Endodermal cell (in vitro differentiated cells): ENCODE measurements around the gene GNB2. TPM values are rescaled to one million over a fixed set of nuclear protein-coding genes. Genes with fewer than 3 reads are reported as not detected.

Source experiments
- DNase-seq: peaks from one replicate; pipeline ENCODE4 v3.0.0-alpha.2; 2017
- H3K27ac ChIP-seq: 2 replicates; pipeline ENCODE4 v1.5.1; 2013; ENCODE audit warnings: mild to moderate bottlenecking, low read depth, low read length, moderate library complexity
- H3K27me3 ChIP-seq: 2 replicates; pipeline ENCODE4 v1.6.1; 2013; ENCODE audit warnings: mild to moderate bottlenecking, low read length, moderate library complexity; ENCODE audit not compliant: insufficient read depth, control insufficient read depth, poor library complexity, severe bottlenecking
- H3K36me3 ChIP-seq: 2 replicates; pipeline ENCODE4 v1.7.0; 2013; ENCODE audit warnings: mild to moderate bottlenecking, low read length, moderate library complexity; ENCODE audit not compliant: control insufficient read depth, insufficient read depth
- H3K4me1 ChIP-seq: one replicate; pipeline ENCODE4 v1.7.0; 2013; ENCODE audit warnings: low read length; ENCODE audit not compliant: control insufficient read depth, insufficient read depth
- H3K4me3 ChIP-seq: 2 replicates; pipeline ENCODE4 v1.5.1; 2013; ENCODE audit warnings: mild to moderate bottlenecking, low read length, moderate library complexity
- H3K9ac ChIP-seq: 2 replicates; pipeline ENCODE4 v1.6.1; 2013; ENCODE audit warnings: mild to moderate bottlenecking, low read length, moderate library complexity; ENCODE audit not compliant: poor library complexity, severe bottlenecking; ENCODE audit errors: extremely low read depth
- H3K9me3 ChIP-seq: 2 replicates; pipeline ENCODE4 v1.6.1; 2013; ENCODE audit warnings: mild to moderate bottlenecking, low read length, moderate library complexity; ENCODE audit not compliant: control insufficient read depth
- H3K27ac Mint-ChIP-seq: 2 replicates; pipeline ENCODE4 v1.8.0; 2020; ENCODE audit warnings: mixed read lengths
- H3K27me3 Mint-ChIP-seq: 2 replicates; pipeline ENCODE4 v1.8.0; 2021; ENCODE audit warnings: mild to moderate bottlenecking, mixed read lengths; ENCODE audit not compliant: insufficient read depth
- H3K36me3 Mint-ChIP-seq: 2 replicates; pipeline ENCODE4 v1.8.0; 2020; ENCODE audit warnings: low read depth, mixed read lengths
- H3K4me1 Mint-ChIP-seq: 2 replicates; pipeline ENCODE4 v1.8.0; 2020; ENCODE audit warnings: mixed read lengths
- H3K4me3 Mint-ChIP-seq: 2 replicates; pipeline ENCODE4 v1.8.0; 2020; ENCODE audit warnings: mild to moderate bottlenecking, moderate library complexity, mixed read lengths
- H3K9me3 Mint-ChIP-seq: 2 replicates; pipeline ENCODE4 v1.8.0; 2020; ENCODE audit warnings: mild to moderate bottlenecking, mixed read lengths
- CTCF ChIP-seq: fragments of 200-600 bp; sonication (generic); conservative IDR thresholded peaks from 2 replicates; pipeline ENCODE4 v1.5.0; 2021; ENCODE audit warnings: antibody characterized with exemption, mild to moderate bottlenecking
- WGBS, 2 experiments: methylation state at CpG; one replicate each; pipeline versions ENCODE4 v1.1.5 to v1.1.7; 2013; ENCODE audit warnings: missing lambda C conversion rate in 2 of 2, mixed read lengths in 1 of 2; ENCODE audit not compliant: insufficient coverage in 1 of 2, insufficient read length in 1 of 2; 5-methylcytosine and 5-hydroxymethylcytosine counted together
- total RNA-seq, 2 donors: library from RNA; stranded (reverse); fragmentation: NEBNext Ultra II Directional in 1 of 2; extraction: Animal tissue kit (Norgen Biotek cat#: 25700) in 1 of 2; gene quantifications; 2 replicates in 1 of 2; 3 replicates in 1 of 2; pipeline ENCODE4 v1.2.1, GENCODE V29; 2021

Gene GNB2
- total RNA-seq, 2 donors from 2014 or later = 197 to 230 TPM

GRCh38 chr7:100630066-100630465 is 43.5 kb upstream of the GNB2 start:
- H3K4me1 ChIP-seq = no peaks in the 10 kb centered on the region
- WGBS, 2 experiments = 71 to 84% methylated on average over 4 of the region's 4 CpGs
- no peak overlapping the region for H3K4me3 Mint-ChIP-seq

GRCh38 chr7:100632951-100633717 is 40.4 kb upstream of the GNB2 start:
- peaks cover 3% of the 10 kb centered on the region for H3K4me1 Mint-ChIP-seq
- Histone ChIP-seq H3K36me3 (no peaks in the 10 kb centered on the region), H3K27me3 (peaks cover 33% of the 10 kb centered on the region), H3K4me1 (no peaks in the 10 kb centered on the region), H3K27ac (no peak overlapping the region), H3K9ac (no peak overlapping the region), H3K4me3 (peak overlapping the region; percentile 73), H3K9me3 (no peaks in the 10 kb centered on the region)
- no peaks in the 10 kb centered on the region for H3K36me3 Mint-ChIP-seq
- no peaks in the 10 kb centered on the region for H3K9me3 Mint-ChIP-seq
- DNase-seq = peak; percentile 81
- peak; percentile 71 for TF ChIP-seq CTCF
- peaks cover 46% of the 10 kb centered on the region for H3K27me3 Mint-ChIP-seq
- peak overlapping the region; percentile 53 for H3K4me3 Mint-ChIP-seq
- H3K27ac Mint-ChIP-seq = no peak overlapping the region
- 0 to 4% methylated on average over 14 to 72 of the region's 72 CpGs for WGBS, 2 experiments

More at GRCh38 chr7:100630066-100630465, 43.5 kb upstream of the GNB2 start:
- Histone ChIP-seq H3K36me3 (no peaks in the 10 kb centered on the region), H3K27ac (no peak overlapping the region), H3K4me3 (no peak overlapping the region), H3K27me3 (peaks cover 44% of the 10 kb centered on the region), H3K9ac (no peak overlapping the region), H3K9me3 (no peaks in the 10 kb centered on the region)
- Mint-ChIP-seq H3K36me3 (no peaks in the 10 kb centered on the region), H3K27me3 (peaks cover 60% of the 10 kb centered on the region), H3K4me1 (peaks cover 3% of the 10 kb centered on the region), H3K9me3 (no peaks in the 10 kb centered on the region), H3K27ac (no peak overlapping the region)
- DNase-seq = no peak
- TF ChIP-seq CTCF = no peak

GRCh38 chr7:100639995-100640516 is 33.5 kb upstream of the GNB2 start:
- no peak overlapping the region for H3K9ac ChIP-seq
- no peak overlapping the region for H3K4me3 Mint-ChIP-seq
- H3K27ac Mint-ChIP-seq = no peak overlapping the region
- no peak overlapping the region for H3K4me3 ChIP-seq
- no peaks in the 10 kb centered on the region for H3K36me3 ChIP-seq
- DNase-seq = no peak
- no peak for TF ChIP-seq CTCF
- no peaks in the 10 kb centered on the region for H3K4me1 Mint-ChIP-seq
- H3K27me3 ChIP-seq = no peaks in the 10 kb centered on the region
- no peaks in the 10 kb centered on the region for H3K36me3 Mint-ChIP-seq
- no peaks in the 10 kb centered on the region for H3K9me3 ChIP-seq
- H3K27me3 Mint-ChIP-seq = peaks cover 9% of the 10 kb centered on the region
- 86% methylated on average over 15 to 17 of the region's 17 CpGs for WGBS, 2 experiments
- no peaks in the 10 kb centered on the region for H3K9me3 Mint-ChIP-seq
- no peak overlapping the region for H3K27ac ChIP-seq
- H3K4me1 ChIP-seq = no peaks in the 10 kb centered on the region
